ENCODE data around the gene C1QTNF2.
"Not testable (repeated sequence)": the region's sequence is repeated elsewhere in the genome, so short reads cannot be mapped to it uniquely, and the experiment has no call there.

C1QTNF2 gene

GRCh38 chr5:160342413-160342941 is 27.9 kb downstream of the C1QTNF2 start:
- DNase-seq (ENCODE audit: low read depth) = no peak

GRCh38 chr5:160341309-160341870 is 29.0 kb downstream of the C1QTNF2 start:
- DNase-seq (ENCODE audit: low read depth) = no peak

GRCh38 chr5:160340513-160340912 is 29.9 kb downstream of the C1QTNF2 start:
- not testable (repeated sequence) for DNase-seq (ENCODE audit: low read depth)

GRCh38 chr5:160339406-160340130 is 30.9 kb downstream of the C1QTNF2 start:
- DNase-seq (ENCODE audit: low read depth) = no peak

- DNase-seq (ENCODE audit: low read depth) = not testable (repeated sequence)
These were observed 35.7 kb downstream of the C1QTNF2 start for GRCh38 chr5:160334716-160335115.

GRCh38 chr5:160333721-160334120 is 36.7 kb downstream of the C1QTNF2 start:
- no peak for DNase-seq (ENCODE audit: low read depth)

- no peak for DNase-seq (ENCODE audit: low read depth)
These were observed 40.2 kb downstream of the C1QTNF2 start for GRCh38 chr5:160330212-160330611.

GRCh38 chr5:160327818-160328217 is 42.6 kb downstream of the C1QTNF2 start:
- DNase-seq (ENCODE audit: low read depth) = no peak

GRCh38 chr5:160326981-160327380 is 43.4 kb downstream of the C1QTNF2 start:
- no peak for DNase-seq (ENCODE audit: low read depth)

- no peak for DNase-seq (ENCODE audit: low read depth)
These were observed 44.7 kb downstream of the C1QTNF2 start for GRCh38 chr5:160325716-160326115.

GRCh38 chr5:160324886-160325285 is 45.5 kb downstream of the C1QTNF2 start:
- DNase-seq (ENCODE audit: low read depth) = no peak

GRCh38 chr5:160318409-160318808 is 52.0 kb downstream of the C1QTNF2 start:
- no peak for DNase-seq (ENCODE audit: low read depth)

GRCh38 chr5:160317434-160317833 is 53.0 kb downstream of the C1QTNF2 start:
- DNase-seq (ENCODE audit: low read depth) = no peak

- no peak for DNase-seq (ENCODE audit: low read depth)
These were observed 54.5 kb downstream of the C1QTNF2 start for GRCh38 chr5:160315968-160316367.

- no peak for DNase-seq (ENCODE audit: low read depth)
These were observed 57.3 kb downstream of the C1QTNF2 start for GRCh38 chr5:160312960-160313727.

GRCh38 chr5:160312134-160312959 is 58.1 kb downstream of the C1QTNF2 start, which contains the start of gene CCNJL:
Gene CCNJL, minus strand, starts transcription at chr5:160312564. Its CDS starts 641 bp downstream, at chr5:160311923.
- DNase-seq (ENCODE audit: low read depth) = no peak

- no peak for DNase-seq (ENCODE audit: low read depth)
These were observed 58.8 kb downstream of the C1QTNF2 start for GRCh38 chr5:160311491-160312133.

- DNase-seq (ENCODE audit: low read depth) = no peak
These were observed 59.7 kb downstream of the C1QTNF2 start for GRCh38 chr5:160310552-160311295.

GRCh38 chr5:160310140-160310539 is 60.3 kb downstream of the C1QTNF2 start:
- no peak for DNase-seq (ENCODE audit: low read depth)

GRCh38 chr5:160306696-160307095 is 63.7 kb downstream of the C1QTNF2 start:
- DNase-seq (ENCODE audit: low read depth) = no peak

GRCh38 chr5:160305319-160305718 is 65.1 kb downstream of the C1QTNF2 start:
- DNase-seq (ENCODE audit: low read depth) = no peak

Measured in activated T-helper 9 cell treated with anti-CD3 and anti-CD28 coated beads, Interleukin-2, amount 50 U/mL, for 16 hours (primary cell).